WTC11 (cell line): ENCODE measurements around the gene NOM1. TPM values are rescaled to one million over a fixed set of nuclear protein-coding genes. Genes with fewer than 3 reads are reported as not detected.

Experiments
- ATAC-seq: fragments of 200-7000 bp; cut with Tn5 transposase; 2 replicates; pipeline ENCODE4 v1.10.0; 2021; ENCODE audit warnings: mild to moderate bottlenecking, moderate library complexity
- CTCF ChIA-PET: fragments of 300-600 bp; sonication (Branson Sonifier 250); formaldehyde crosslinking; loops from one replicate; lab custom pipeline; 2021; ENCODE audit warnings: antibody characterized with exemption; lab: Charles Lee
- POLR2A ChIA-PET: fragments of 350-600 bp; sonication (Branson Sonifier 250); formaldehyde crosslinking; loops from one replicate; lab custom pipeline; 2021; ENCODE audit warnings: antibody characterized with exemption; lab: Charles Lee
- DNase-seq: peaks from one replicate; pipeline ENCODE4 v3.0.0; 2021; ENCODE audit warnings: low spot score
- H3K27ac Mint-ChIP-seq: 2 replicates; pipeline ENCODE4 v1.8.0; 2021; ENCODE audit warnings: mixed read lengths
- H3K27me3 Mint-ChIP-seq: 2 replicates; pipeline ENCODE4 v1.8.0; 2021; ENCODE audit warnings: low read depth, mild to moderate bottlenecking, moderate library complexity, mixed read lengths
- H3K36me3 Mint-ChIP-seq: 2 replicates; pipeline ENCODE4 v1.8.0; 2021; ENCODE audit warnings: mixed read lengths
- H3K4me1 Mint-ChIP-seq: 2 replicates; pipeline ENCODE4 v1.8.0; 2022; ENCODE audit warnings: mixed read lengths
- H3K4me3 Mint-ChIP-seq: 2 replicates; pipeline ENCODE4 v1.8.0; 2021; ENCODE audit warnings: mild to moderate bottlenecking, moderate library complexity, mixed read lengths
- H3K9me3 Mint-ChIP-seq: 2 replicates; pipeline ENCODE4 v1.8.0; 2021; ENCODE audit warnings: mixed read lengths
- ATF1 ChIP-seq: sonication (generic); formaldehyde crosslinking; IDR thresholded peaks from 2 replicates; pipeline ENCODE4 v1.8.1; 2023; ENCODE audit warnings: mild to moderate bottlenecking, moderate library complexity, missing genetic modification reagents
- ETV6 ChIP-seq: sonication (generic); formaldehyde crosslinking; IDR thresholded peaks from 2 replicates; pipeline ENCODE4 v1.8.1; 2022; ENCODE audit warnings: mild to moderate bottlenecking, missing genetic modification reagents
- FOXK1 ChIP-seq: sonication (generic); formaldehyde crosslinking; IDR thresholded peaks from 2 replicates; pipeline ENCODE4 v1.8.0; 2022; ENCODE audit warnings: mild to moderate bottlenecking, moderate library complexity, missing genetic modification reagents
- GRHL2 ChIP-seq: fragments of 250-450 bp; sonication (Bioruptor Pico); IDR thresholded peaks from 2 replicates; pipeline ENCODE4 v1.8.0; 2022; ENCODE audit warnings: mild to moderate bottlenecking, moderate library complexity; ENCODE audit not compliant: insufficient replicate concordance, severe bottlenecking
- JUN ChIP-seq: sonication (generic); formaldehyde crosslinking; IDR thresholded peaks from 2 replicates; pipeline ENCODE4 v1.8.0; 2023; ENCODE audit warnings: mild to moderate bottlenecking, missing genetic modification reagents
- OVOL2 ChIP-seq: fragments of 250-450 bp; sonication (Bioruptor Pico); IDR thresholded peaks from 2 replicates; pipeline ENCODE4 v1.9.0; 2021; ENCODE audit warnings: mild to moderate bottlenecking, borderline replicate concordance
- SP1 ChIP-seq: sonication (generic); formaldehyde crosslinking; conservative IDR thresholded peaks from 2 replicates; pipeline ENCODE4 v1.8.1; 2022; ENCODE audit warnings: missing genetic modification reagents
- TEAD1 ChIP-seq: sonication (generic); formaldehyde crosslinking; IDR thresholded peaks from 2 replicates; pipeline ENCODE4 v1.8.0; 2022; ENCODE audit warnings: mild to moderate bottlenecking, missing genetic modification reagents
- ZNF219 ChIP-seq: sonication (generic); formaldehyde crosslinking; IDR thresholded peaks from 2 replicates; pipeline ENCODE4 v1.8.0; 2023; ENCODE audit warnings: missing genetic modification reagents, mild to moderate bottlenecking, borderline replicate concordance
- ZNF263 ChIP-seq: sonication (generic); formaldehyde crosslinking; IDR thresholded peaks from 2 replicates; pipeline ENCODE4 v1.8.1; 2022; ENCODE audit warnings: low read depth, mild to moderate bottlenecking, moderate library complexity, missing genetic modification reagents
- ZNF416 ChIP-seq: fragments of 250-450 bp; sonication (Bioruptor Pico); IDR thresholded peaks from 2 replicates; pipeline ENCODE4 v1.9.0; 2021; ENCODE audit warnings: mild to moderate bottlenecking, inconsistent platforms
- ZNF671 ChIP-seq: fragments of 250-450 bp; sonication (Bioruptor Pico); IDR thresholded peaks from 2 replicates; pipeline ENCODE4 v1.8.0; 2021; ENCODE audit warnings: mild to moderate bottlenecking
- total RNA-seq: library from RNA; stranded (reverse); gene quantifications from 3 replicates; pipeline ENCODE4 v1.2.3, GENCODE V29; 2021
- TF ChIP-seq, protein P1 (sequence below): sonication (generic); formaldehyde crosslinking; IDR thresholded peaks from 2 replicates; pipeline ENCODE4 v1.8.1; 2022; ENCODE audit warnings: mild to moderate bottlenecking, moderate library complexity, missing genetic modification reagents
- TF ChIP-seq, protein P2 (sequence below): sonication (generic); formaldehyde crosslinking; IDR thresholded peaks from 2 replicates; pipeline ENCODE4 v1.8.0; 2023; ENCODE audit warnings: missing genetic modification reagents
- TF ChIP-seq, protein P3 (sequence below): sonication (generic); formaldehyde crosslinking; IDR thresholded peaks from 2 replicates; pipeline ENCODE4 v1.8.0; 2023; ENCODE audit warnings: mild to moderate bottlenecking, missing genetic modification reagents
- TF ChIP-seq, protein P4 (sequence below): sonication (generic); formaldehyde crosslinking; IDR thresholded peaks from 2 replicates; pipeline ENCODE4 v1.8.1; 2023; ENCODE audit warnings: mild to moderate bottlenecking, missing genetic modification reagents, moderate library complexity
- TF ChIP-seq, protein P5 (sequence below): sonication (generic); formaldehyde crosslinking; IDR thresholded peaks from 2 replicates; pipeline ENCODE4 v1.8.1; 2023; ENCODE audit warnings: mild to moderate bottlenecking, missing genetic modification reagents
- TF ChIP-seq, protein P6 (sequence below): sonication (generic); formaldehyde crosslinking; conservative IDR thresholded peaks from 2 replicates; pipeline ENCODE4 v1.8.1; 2022; ENCODE audit warnings: mild to moderate bottlenecking, missing genetic modification reagents
- TF ChIP-seq, protein P7 (sequence below): fragments of 250-450 bp; sonication (Bioruptor Pico); conservative IDR thresholded peaks from 2 replicates; pipeline ENCODE4 v1.9.0; 2021; ENCODE audit warnings: mild to moderate bottlenecking
- TF ChIP-seq, protein P8 (sequence below): fragments of 250-450 bp; sonication (Bioruptor Pico); IDR thresholded peaks from 2 replicates; pipeline ENCODE4 v1.9.0; 2021; ENCODE audit warnings: moderate library complexity, mild to moderate bottlenecking, inconsistent platforms, borderline replicate concordance

The NOM1 gene
- total RNA-seq, 1 experiment from 2014 or later, result 38.5 TPM

DNA sequence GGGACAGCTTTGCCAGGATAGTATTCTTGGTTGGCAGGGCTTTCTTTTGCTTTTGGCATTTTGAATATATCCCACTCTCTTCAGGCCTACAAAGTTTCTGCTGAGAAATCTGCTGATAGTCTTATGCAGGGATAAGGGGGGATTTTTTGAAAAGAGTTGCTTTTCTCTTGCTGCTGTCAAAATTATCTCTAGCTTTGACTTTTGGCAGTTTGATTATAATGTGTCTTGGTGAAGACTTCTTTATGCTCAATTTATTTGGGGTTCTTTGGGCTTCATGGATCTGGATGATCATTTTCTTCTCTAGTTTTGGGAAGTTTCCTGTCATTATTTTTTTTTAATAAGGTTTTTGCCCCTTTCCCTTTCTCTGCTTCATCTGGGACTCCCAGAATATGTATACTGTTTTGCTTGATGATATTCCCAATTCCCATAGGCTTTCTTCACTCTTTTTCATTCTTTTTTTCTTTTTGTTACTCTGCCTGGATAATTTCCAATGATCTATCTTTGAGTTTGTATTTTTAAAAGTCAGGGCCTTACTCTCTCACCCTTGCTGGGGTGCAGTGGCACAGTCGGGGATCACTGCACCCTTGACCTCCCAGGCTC lies 29.6 kb downstream of the NOM1 start:
- no peak for DNase-seq
- Mint-ChIP-seq H3K27ac (no peak overlapping the region), H3K4me1 (no peaks in the 10 kb centered on the region), H3K9me3 (peaks cover 28% of the 10 kb centered on the region), H3K36me3 (peaks cover 31% of the 10 kb centered on the region), H3K4me3 (no peak overlapping the region), H3K27me3 (no peaks in the 10 kb centered on the region; the same call in 1 of the 2 replicates)
- POLR2A ChIA-PET, result no interaction called here
- TF ChIP-seq FOXK1 (CRISPR knock-in tag) (no peak), ZNF671 (no peak), ZNF416 (CRISPR knock-in tag) (no peak), SP1 (CRISPR knock-in tag) (no peak), ETV6 (CRISPR knock-in tag) (no peak)
- TF ChIP-seq, protein P1, sequence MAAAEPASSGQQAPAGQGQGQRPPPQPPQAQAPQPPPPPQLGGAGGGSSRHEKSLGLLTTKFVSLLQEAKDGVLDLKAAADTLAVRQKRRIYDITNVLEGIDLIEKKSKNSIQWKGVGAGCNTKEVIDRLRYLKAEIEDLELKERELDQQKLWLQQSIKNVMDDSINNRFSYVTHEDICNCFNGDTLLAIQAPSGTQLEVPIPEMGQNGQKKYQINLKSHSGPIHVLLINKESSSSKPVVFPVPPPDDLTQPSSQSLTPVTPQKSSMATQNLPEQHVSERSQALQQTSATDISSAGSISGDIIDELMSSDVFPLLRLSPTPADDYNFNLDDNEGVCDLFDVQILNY (CRISPR knock-in tag), result no peak
- TF ChIP-seq, protein P2, sequence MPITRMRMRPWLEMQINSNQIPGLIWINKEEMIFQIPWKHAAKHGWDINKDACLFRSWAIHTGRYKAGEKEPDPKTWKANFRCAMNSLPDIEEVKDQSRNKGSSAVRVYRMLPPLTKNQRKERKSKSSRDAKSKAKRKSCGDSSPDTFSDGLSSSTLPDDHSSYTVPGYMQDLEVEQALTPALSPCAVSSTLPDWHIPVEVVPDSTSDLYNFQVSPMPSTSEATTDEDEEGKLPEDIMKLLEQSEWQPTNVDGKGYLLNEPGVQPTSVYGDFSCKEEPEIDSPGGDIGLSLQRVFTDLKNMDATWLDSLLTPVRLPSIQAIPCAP (CRISPR knock-in tag), result no peak
- TF ChIP-seq, protein P3, sequence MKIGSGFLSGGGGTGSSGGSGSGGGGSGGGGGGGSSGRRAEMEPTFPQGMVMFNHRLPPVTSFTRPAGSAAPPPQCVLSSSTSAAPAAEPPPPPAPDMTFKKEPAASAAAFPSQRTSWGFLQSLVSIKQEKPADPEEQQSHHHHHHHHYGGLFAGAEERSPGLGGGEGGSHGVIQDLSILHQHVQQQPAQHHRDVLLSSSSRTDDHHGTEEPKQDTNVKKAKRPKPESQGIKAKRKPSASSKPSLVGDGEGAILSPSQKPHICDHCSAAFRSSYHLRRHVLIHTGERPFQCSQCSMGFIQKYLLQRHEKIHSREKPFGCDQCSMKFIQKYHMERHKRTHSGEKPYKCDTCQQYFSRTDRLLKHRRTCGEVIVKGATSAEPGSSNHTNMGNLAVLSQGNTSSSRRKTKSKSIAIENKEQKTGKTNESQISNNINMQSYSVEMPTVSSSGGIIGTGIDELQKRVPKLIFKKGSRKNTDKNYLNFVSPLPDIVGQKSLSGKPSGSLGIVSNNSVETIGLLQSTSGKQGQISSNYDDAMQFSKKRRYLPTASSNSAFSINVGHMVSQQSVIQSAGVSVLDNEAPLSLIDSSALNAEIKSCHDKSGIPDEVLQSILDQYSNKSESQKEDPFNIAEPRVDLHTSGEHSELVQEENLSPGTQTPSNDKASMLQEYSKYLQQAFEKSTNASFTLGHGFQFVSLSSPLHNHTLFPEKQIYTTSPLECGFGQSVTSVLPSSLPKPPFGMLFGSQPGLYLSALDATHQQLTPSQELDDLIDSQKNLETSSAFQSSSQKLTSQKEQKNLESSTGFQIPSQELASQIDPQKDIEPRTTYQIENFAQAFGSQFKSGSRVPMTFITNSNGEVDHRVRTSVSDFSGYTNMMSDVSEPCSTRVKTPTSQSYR, result no peak
- TF ChIP-seq, protein P4, sequence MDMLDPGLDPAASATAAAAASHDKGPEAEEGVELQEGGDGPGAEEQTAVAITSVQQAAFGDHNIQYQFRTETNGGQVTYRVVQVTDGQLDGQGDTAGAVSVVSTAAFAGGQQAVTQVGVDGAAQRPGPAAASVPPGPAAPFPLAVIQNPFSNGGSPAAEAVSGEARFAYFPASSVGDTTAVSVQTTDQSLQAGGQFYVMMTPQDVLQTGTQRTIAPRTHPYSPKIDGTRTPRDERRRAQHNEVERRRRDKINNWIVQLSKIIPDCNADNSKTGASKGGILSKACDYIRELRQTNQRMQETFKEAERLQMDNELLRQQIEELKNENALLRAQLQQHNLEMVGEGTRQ (CRISPR knock-in tag), result no peak
- ATAC-seq, result no peak
- CTCF ChIA-PET, result no interaction called here

DNA sequence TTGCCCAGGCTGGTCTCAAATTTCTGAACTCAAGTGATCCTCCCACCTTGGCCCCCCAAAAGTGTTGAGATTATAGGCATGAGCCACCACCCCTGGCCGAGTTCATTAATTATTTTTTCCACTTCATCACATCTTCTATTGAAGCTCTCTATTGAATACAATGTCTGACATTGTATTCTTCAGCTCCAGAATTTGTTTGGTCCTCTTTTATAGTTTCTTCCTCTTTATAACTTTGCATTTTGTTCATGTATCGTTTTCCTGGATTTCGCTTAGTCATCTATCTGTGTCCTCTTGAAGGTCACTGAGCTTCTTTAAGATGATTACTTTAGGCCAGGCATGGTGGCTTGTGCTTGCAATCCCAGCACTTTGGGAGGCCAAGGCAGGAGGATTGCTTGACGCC lies 30.2 kb downstream of the NOM1 start:
- POLR2A ChIA-PET, result no interaction called here
- peaks cover 30% of the 10 kb centered on the region for H3K9me3 Mint-ChIP-seq
- TF ChIP-seq, protein P5, sequence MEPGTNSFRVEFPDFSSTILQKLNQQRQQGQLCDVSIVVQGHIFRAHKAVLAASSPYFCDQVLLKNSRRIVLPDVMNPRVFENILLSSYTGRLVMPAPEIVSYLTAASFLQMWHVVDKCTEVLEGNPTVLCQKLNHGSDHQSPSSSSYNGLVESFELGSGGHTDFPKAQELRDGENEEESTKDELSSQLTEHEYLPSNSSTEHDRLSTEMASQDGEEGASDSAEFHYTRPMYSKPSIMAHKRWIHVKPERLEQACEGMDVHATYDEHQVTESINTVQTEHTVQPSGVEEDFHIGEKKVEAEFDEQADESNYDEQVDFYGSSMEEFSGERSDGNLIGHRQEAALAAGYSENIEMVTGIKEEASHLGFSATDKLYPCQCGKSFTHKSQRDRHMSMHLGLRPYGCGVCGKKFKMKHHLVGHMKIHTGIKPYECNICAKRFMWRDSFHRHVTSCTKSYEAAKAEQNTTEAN (CRISPR knock-in tag), result no peak
- no peak for TF ChIP-seq ATF1 (CRISPR knock-in tag)
- no peak for TF ChIP-seq GRHL2
- no peak for TF ChIP-seq ZNF219 (CRISPR knock-in tag)
- TF ChIP-seq JUN (CRISPR knock-in tag), result no peak
- no peak for TF ChIP-seq ZNF263 (CRISPR knock-in tag)
- no peak for TF ChIP-seq TEAD1
- TF ChIP-seq, protein P6, sequence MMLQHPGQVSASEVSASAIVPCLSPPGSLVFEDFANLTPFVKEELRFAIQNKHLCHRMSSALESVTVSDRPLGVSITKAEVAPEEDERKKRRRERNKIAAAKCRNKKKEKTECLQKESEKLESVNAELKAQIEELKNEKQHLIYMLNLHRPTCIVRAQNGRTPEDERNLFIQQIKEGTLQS, result no peak
- TF ChIP-seq, protein P7, sequence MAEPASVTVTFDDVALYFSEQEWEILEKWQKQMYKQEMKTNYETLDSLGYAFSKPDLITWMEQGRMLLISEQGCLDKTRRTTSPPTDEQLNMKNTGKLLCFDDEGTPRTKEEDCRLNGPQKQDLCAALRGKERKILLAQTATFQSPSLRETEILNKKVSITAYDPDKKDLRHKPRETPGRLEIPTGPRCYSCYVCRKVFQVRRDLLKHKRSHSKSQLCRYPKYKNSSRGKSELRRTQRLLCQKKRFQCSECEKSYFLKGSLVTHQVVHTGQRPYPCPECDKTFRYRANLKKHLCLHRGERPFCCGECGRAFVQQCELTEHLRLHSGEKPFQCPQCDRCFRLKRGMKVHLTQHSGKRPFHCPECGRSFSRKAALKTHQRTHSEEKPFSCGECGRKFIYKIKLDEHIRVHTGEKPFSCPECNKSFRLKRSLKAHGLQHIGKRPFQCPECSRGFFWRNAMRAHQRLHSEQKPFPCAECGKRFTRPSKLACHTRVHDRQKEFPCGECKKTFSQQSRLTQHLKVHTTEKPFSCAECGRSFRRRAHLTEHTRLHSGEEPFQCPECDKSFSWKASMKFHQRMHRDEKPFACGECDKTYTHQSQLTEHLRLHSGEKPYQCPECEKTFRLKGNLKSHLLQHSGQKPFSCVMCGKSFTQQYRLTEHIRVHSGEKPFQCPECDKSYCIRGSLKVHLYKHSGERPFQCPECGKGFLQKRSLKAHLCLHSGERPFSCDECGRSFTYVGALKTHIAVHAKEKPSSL, result no peak
- TF ChIP-seq, protein P8, sequence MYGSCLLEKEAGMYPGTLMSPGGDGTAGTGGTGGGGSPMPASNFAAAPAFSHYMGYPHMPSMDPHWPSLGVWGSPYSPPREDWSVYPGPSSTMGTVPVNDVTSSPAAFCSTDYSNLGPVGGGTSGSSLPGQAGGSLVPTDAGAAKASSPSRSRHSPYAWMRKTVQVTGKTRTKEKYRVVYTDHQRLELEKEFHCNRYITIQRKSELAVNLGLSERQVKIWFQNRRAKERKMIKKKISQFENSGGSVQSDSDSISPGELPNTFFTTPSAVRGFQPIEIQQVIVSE (CRISPR knock-in tag), result no peak
- no peak for TF ChIP-seq OVOL2 (CRISPR knock-in tag)
- no peak overlapping the region for H3K4me3 Mint-ChIP-seq
- H3K27me3 Mint-ChIP-seq, result no peaks in the 10 kb centered on the region; the same call in 1 of the 2 replicates
- no peaks in the 10 kb centered on the region for H3K4me1 Mint-ChIP-seq
- H3K27ac Mint-ChIP-seq, result no peak overlapping the region
- CTCF ChIA-PET, result no interaction called here
- no peak for DNase-seq
- H3K36me3 Mint-ChIP-seq, result peaks cover 31% of the 10 kb centered on the region
- ATAC-seq, result no peak
